Neural crest cell (in vitro differentiated cells): ENCODE results near the gene CCNY. TPM values are rescaled to one million over a fixed set of nuclear protein-coding genes. Genes with fewer than 3 reads are reported as not detected.
"Not testable (repeated sequence)": the region's sequence is repeated elsewhere in the genome, so short reads cannot be mapped to it uniquely, and the experiment has no call there.

Experiments used
- DNase-seq: peaks from one replicate; pipeline ENCODE4 v3.0.0; 2021; ENCODE audit warnings: low read depth, mixed read lengths, low spot score
- H3K27ac Mint-ChIP-seq: one replicate; pipeline ENCODE4 v1.8.0; 2021; ENCODE audit warnings: mild to moderate bottlenecking, mixed read lengths; ENCODE audit not compliant: unreplicated experiment
- H3K27me3 Mint-ChIP-seq: 2 replicates; pipeline ENCODE4 v1.8.0; 2021; ENCODE audit warnings: low read depth, mild to moderate bottlenecking, mixed read lengths
- H3K36me3 Mint-ChIP-seq: 2 replicates; pipeline ENCODE4 v1.8.0; 2021; ENCODE audit warnings: low read depth, mild to moderate bottlenecking, mixed read lengths
- H3K4me1 Mint-ChIP-seq: 2 replicates; pipeline ENCODE4 v1.8.0; 2021; ENCODE audit warnings: mixed read lengths
- H3K4me3 Mint-ChIP-seq: one replicate; pipeline ENCODE4 v1.8.0; 2021; ENCODE audit warnings: mild to moderate bottlenecking, mixed read lengths
- H3K9me3 Mint-ChIP-seq: 2 replicates; pipeline ENCODE4 v1.8.0; 2021; ENCODE audit warnings: mixed read lengths
- CTCF ChIP-seq: fragments of 200-600 bp; sonication (generic); conservative IDR thresholded peaks from 2 replicates; pipeline ENCODE4 v1.5.0; 2021; ENCODE audit warnings: antibody characterized with exemption, mild to moderate bottlenecking
- total RNA-seq: library from RNA; stranded (reverse); gene quantifications from 2 replicates; pipeline ENCODE4 v1.2.1, GENCODE V29; 2021

Gene CCNY
- total RNA-seq, 1 donor from 2014 or later, result 57.0 TPM

- H3K27ac Mint-ChIP-seq, result peak overlapping the region; percentile 58
- H3K4me1 Mint-ChIP-seq, result peaks cover 21% of the 10 kb centered on the region
- H3K36me3 Mint-ChIP-seq, result peaks cover 51% of the 10 kb centered on the region
- peaks cover 19% of the 10 kb centered on the region for H3K9me3 Mint-ChIP-seq
- TF ChIP-seq CTCF, result no peak
- DNase-seq, result no peak
- no peak overlapping the region for H3K4me3 Mint-ChIP-seq
- H3K27me3 Mint-ChIP-seq, result no peaks in the 10 kb centered on the region
Measured at GRCh38 chr10:35532141-35532540, 195.8 kb downstream of the CCNY start.

GRCh38 chr10:35533565-35533964, 197.3 kb downstream of the CCNY start:
- Mint-ChIP-seq H3K36me3 (peaks cover 65% of the 10 kb centered on the region), H3K9me3 (peaks cover 28% of the 10 kb centered on the region), H3K4me3 (no peak overlapping the region), H3K27me3 (no peaks in the 10 kb centered on the region), H3K27ac (no peak overlapping the region), H3K4me1 (peaks cover 21% of the 10 kb centered on the region)
- no peak for TF ChIP-seq CTCF
- DNase-seq, result no peak

- H3K36me3 Mint-ChIP-seq, result peaks cover 68% of the 10 kb centered on the region
- H3K4me1 Mint-ChIP-seq, result peaks cover 21% of the 10 kb centered on the region
- peaks cover 30% of the 10 kb centered on the region for H3K9me3 Mint-ChIP-seq
- no peak overlapping the region for H3K4me3 Mint-ChIP-seq
- no peak overlapping the region for H3K27ac Mint-ChIP-seq
- TF ChIP-seq CTCF, result no peak
- no peaks in the 10 kb centered on the region for H3K27me3 Mint-ChIP-seq
- DNase-seq, result no peak
Measured at GRCh38 chr10:35535136-35535535, 198.8 kb downstream of the CCNY start.

GRCh38 chr10:35536789-35537188, 200.5 kb downstream of the CCNY start:
- peaks cover 64% of the 10 kb centered on the region for H3K36me3 Mint-ChIP-seq
- no peak for TF ChIP-seq CTCF
- H3K27me3 Mint-ChIP-seq, result no peaks in the 10 kb centered on the region
- no peak for DNase-seq
- peaks cover 7% of the 10 kb centered on the region for H3K4me1 Mint-ChIP-seq
- no peak overlapping the region for H3K27ac Mint-ChIP-seq
- H3K4me3 Mint-ChIP-seq, result no peak overlapping the region
- peaks cover 30% of the 10 kb centered on the region for H3K9me3 Mint-ChIP-seq

- Mint-ChIP-seq H3K4me1 (peaks cover 17% of the 10 kb centered on the region), H3K36me3 (peaks cover 68% of the 10 kb centered on the region)
Measured at GRCh38 chr10:35537925-35538324, 201.6 kb downstream of the CCNY start.

GRCh38 chr10:35540296-35541164, 204.2 kb downstream of the CCNY start:
- no peak for DNase-seq
- H3K9me3 Mint-ChIP-seq, result peaks cover 21% of the 10 kb centered on the region
- H3K4me3 Mint-ChIP-seq, result no peak overlapping the region
- peaks cover 48% of the 10 kb centered on the region for H3K36me3 Mint-ChIP-seq
- H3K27me3 Mint-ChIP-seq, result no peaks in the 10 kb centered on the region
- TF ChIP-seq CTCF, result no peak
- no peak overlapping the region for H3K27ac Mint-ChIP-seq
- H3K4me1 Mint-ChIP-seq, result peaks cover 29% of the 10 kb centered on the region

More at GRCh38 chr10:35537925-35538324, 201.6 kb downstream of the CCNY start:
- not testable (repeated sequence) for DNase-seq, H3K4me3 Mint-ChIP-seq, H3K27me3 Mint-ChIP-seq, H3K27ac Mint-ChIP-seq
- peaks cover 30% of the 10 kb centered on the region for H3K9me3 Mint-ChIP-seq
